ENCODE results near the gene TBX18.

The TBX18 gene

GRCh38 chr6:84748376-84748775 is 16.0 kb downstream of the TBX18 start:
- DNase-seq (ENCODE audit: low spot score): no peak

- no peak for DNase-seq (ENCODE audit: low spot score)
Observed at GRCh38 chr6:84743616-84744015, 20.8 kb downstream of the TBX18 start.

GRCh38 chr6:84740385-84740784 is 24.0 kb downstream of the TBX18 start:
- DNase-seq (ENCODE audit: low spot score): no peak

GRCh38 chr6:84739866-84740208 is 24.6 kb downstream of the TBX18 start:
- DNase-seq (ENCODE audit: low spot score): no peak

- no peak for DNase-seq (ENCODE audit: low spot score)
Observed at GRCh38 chr6:84738996-84739865, 25.2 kb downstream of the TBX18 start.

- no peak for DNase-seq (ENCODE audit: low spot score)
Observed at GRCh38 chr6:84733889-84734288, 30.5 kb downstream of the TBX18 start.

- no peak for DNase-seq (ENCODE audit: low spot score)
Observed at GRCh38 chr6:84731901-84732300, 32.5 kb downstream of the TBX18 start.

- DNase-seq (ENCODE audit: low spot score): no peak
Observed at GRCh38 chr6:84731401-84731800, 33.0 kb downstream of the TBX18 start.

- peak; percentile 3 for DNase-seq (ENCODE audit: low spot score)
Observed at GRCh38 chr6:84728602-84729001, 35.8 kb downstream of the TBX18 start.

GRCh38 chr6:84719152-84719551 is 45.2 kb downstream of the TBX18 start:
- no peak for DNase-seq (ENCODE audit: low spot score)

- DNase-seq (ENCODE audit: low spot score): no peak
Observed at GRCh38 chr6:84718038-84718955, 46.1 kb downstream of the TBX18 start.

- DNase-seq (ENCODE audit: low spot score): no peak
Observed at GRCh38 chr6:84709121-84709520, 55.3 kb downstream of the TBX18 start.

GRCh38 chr6:84707171-84707570 is 57.2 kb downstream of the TBX18 start:
- no peak for DNase-seq (ENCODE audit: low spot score)

- no peak for DNase-seq (ENCODE audit: low spot score)
Observed at GRCh38 chr6:84696166-84696565, 68.2 kb downstream of the TBX18 start.

- DNase-seq (ENCODE audit: low spot score): no peak
Observed at GRCh38 chr6:84691978-84692623, 72.3 kb downstream of the TBX18 start.

GRCh38 chr6:84688141-84688873 is 76.1 kb downstream of the TBX18 start:
- DNase-seq (ENCODE audit: low spot score): no peak

- DNase-seq (ENCODE audit: low spot score): no peak
Observed at GRCh38 chr6:84687431-84687830, 77.0 kb downstream of the TBX18 start.

GRCh38 chr6:84685983-84686584 is 78.3 kb downstream of the TBX18 start:
- peak; percentile 4 for DNase-seq (ENCODE audit: low spot score)

- no peak for DNase-seq (ENCODE audit: low spot score)
Observed at GRCh38 chr6:84681693-84682326, 82.6 kb downstream of the TBX18 start.

GRCh38 chr6:84675651-84676050 is 88.7 kb downstream of the TBX18 start:
- DNase-seq (ENCODE audit: low spot score): no peak

- no peak for DNase-seq (ENCODE audit: low spot score)
Observed at GRCh38 chr6:84674395-84674794, 90.0 kb downstream of the TBX18 start.
